Measurements from ENCODE around the gene IDH2.

IDH2 gene

DNA sequence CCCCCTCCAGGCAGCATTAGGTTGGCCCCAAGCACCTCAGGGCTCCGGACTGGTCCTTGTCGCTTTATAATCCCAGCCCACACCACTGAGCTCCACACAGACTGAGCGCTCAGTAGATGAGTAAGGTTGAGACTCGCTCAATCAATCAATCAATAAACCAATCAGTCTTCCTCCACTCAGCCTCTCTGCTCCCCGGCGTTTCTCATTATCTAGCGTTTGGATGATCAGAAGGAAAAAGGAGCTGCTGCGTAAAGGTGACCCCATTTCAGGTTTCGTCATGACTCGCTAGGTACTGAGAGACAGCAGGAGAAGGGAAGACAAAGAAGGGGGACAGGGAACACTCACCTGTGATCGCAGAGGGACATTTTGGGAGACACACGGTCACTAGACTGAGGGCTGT lies 59.9 kb downstream of the IDH2 start:
- TF ChIP-seq, protein P1, sequence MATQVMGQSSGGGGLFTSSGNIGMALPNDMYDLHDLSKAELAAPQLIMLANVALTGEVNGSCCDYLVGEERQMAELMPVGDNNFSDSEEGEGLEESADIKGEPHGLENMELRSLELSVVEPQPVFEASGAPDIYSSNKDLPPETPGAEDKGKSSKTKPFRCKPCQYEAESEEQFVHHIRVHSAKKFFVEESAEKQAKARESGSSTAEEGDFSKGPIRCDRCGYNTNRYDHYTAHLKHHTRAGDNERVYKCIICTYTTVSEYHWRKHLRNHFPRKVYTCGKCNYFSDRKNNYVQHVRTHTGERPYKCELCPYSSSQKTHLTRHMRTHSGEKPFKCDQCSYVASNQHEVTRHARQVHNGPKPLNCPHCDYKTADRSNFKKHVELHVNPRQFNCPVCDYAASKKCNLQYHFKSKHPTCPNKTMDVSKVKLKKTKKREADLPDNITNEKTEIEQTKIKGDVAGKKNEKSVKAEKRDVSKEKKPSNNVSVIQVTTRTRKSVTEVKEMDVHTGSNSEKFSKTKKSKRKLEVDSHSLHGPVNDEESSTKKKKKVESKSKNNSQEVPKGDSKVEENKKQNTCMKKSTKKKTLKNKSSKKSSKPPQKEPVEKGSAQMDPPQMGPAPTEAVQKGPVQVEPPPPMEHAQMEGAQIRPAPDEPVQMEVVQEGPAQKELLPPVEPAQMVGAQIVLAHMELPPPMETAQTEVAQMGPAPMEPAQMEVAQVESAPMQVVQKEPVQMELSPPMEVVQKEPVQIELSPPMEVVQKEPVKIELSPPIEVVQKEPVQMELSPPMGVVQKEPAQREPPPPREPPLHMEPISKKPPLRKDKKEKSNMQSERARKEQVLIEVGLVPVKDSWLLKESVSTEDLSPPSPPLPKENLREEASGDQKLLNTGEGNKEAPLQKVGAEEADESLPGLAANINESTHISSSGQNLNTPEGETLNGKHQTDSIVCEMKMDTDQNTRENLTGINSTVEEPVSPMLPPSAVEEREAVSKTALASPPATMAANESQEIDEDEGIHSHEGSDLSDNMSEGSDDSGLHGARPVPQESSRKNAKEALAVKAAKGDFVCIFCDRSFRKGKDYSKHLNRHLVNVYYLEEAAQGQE (IDR thresholded peaks at IDR 0.05; ENCODE audit: insufficient read depth in 1 of 2, low read depth in 2 of 2, low read length in 2 of 2) = no peak
- no peak for TF ChIP-seq SIN3A (IDR thresholded peaks at IDR 0.05; ENCODE audit: borderline replicate concordance, insufficient read depth, low read length)
- no peak for TF ChIP-seq FOXP2 (optimal IDR thresholded peaks at IDR 0.05; ENCODE audit: borderline replicate concordance, extremely low read depth, extremely low read length, insufficient read depth)
- no peak for TF ChIP-seq POLR2AphosphoS5 (IDR thresholded peaks at IDR 0.05; ENCODE audit: low read depth, low read length)
- no peak for TF ChIP-seq TAF1 (IDR thresholded peaks at IDR 0.05; ENCODE audit: borderline replicate concordance, insufficient read depth, low read length)

DNA sequence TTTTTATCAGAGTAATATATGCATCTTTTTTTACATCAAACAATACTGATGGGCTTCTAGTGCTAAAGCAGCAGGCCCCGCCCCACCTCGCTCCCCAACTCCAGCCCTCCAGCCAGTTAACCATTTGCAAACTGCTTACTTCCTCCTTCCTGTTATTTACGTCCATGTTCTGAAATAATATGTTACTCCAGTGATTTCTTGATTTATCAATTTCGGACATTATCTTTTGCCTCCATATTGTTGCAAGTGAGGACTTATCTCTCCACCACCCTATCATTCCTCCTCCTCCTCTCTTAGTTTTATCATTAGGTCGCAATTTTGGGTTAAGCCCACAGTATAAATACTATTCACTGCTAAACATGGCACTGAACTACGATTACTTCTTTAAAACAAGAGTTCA lies 61.6 kb downstream of the IDH2 start:
- no peak for TF ChIP-seq POLR2AphosphoS5 (IDR thresholded peaks at IDR 0.05; ENCODE audit: low read depth, low read length)
- TF ChIP-seq, protein P1 (IDR thresholded peaks at IDR 0.05; ENCODE audit: insufficient read depth in 1 of 2, low read depth in 2 of 2, low read length in 2 of 2) = no peak
- no peak for TF ChIP-seq FOXP2 (optimal IDR thresholded peaks at IDR 0.05; ENCODE audit: borderline replicate concordance, extremely low read depth, extremely low read length, insufficient read depth)
- TF ChIP-seq SIN3A (IDR thresholded peaks at IDR 0.05; ENCODE audit: borderline replicate concordance, insufficient read depth, low read length) = no peak
- no peak for TF ChIP-seq TAF1 (IDR thresholded peaks at IDR 0.05; ENCODE audit: borderline replicate concordance, insufficient read depth, low read length)

GRCh38 chr15:90039996-90040395 lies 62.3 kb downstream of the IDH2 start:
- no peak for TF ChIP-seq SIN3A (IDR thresholded peaks at IDR 0.05; ENCODE audit: borderline replicate concordance, insufficient read depth, low read length)
- no peak for TF ChIP-seq TAF1 (IDR thresholded peaks at IDR 0.05; ENCODE audit: borderline replicate concordance, insufficient read depth, low read length)
- TF ChIP-seq POLR2AphosphoS5 (IDR thresholded peaks at IDR 0.05; ENCODE audit: low read depth, low read length) = no peak

DNA sequence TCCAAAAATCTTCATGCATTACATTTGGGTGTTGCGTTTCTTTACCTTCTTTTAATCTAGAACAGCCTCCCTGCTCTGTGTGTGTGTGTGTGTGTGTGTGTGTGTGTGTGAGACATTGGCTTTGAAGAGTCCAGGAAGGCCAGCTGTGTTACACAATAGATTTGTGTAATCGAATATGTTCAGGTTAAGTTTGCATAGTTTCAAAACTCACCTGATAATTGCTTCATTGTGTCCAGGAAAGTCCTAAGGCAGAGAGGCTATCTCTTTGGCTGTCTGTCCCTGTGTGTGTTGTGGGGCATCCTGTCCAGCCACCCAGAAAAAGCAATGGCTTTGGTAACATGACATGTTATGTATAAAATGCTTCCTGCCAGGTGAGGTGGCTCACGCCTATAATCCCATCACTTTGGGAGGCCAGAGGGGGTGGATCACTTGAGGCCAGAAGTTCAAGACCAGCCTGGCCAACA lies 63.6 kb downstream of the IDH2 start:
- TF ChIP-seq POLR2AphosphoS5 (IDR thresholded peaks at IDR 0.05; ENCODE audit: low read depth, low read length) (no peak), FOXP2 (optimal IDR thresholded peaks at IDR 0.05; ENCODE audit: borderline replicate concordance, extremely low read depth, extremely low read length, insufficient read depth) (no peak), TAF1 (IDR thresholded peaks at IDR 0.05; ENCODE audit: borderline replicate concordance, insufficient read depth, low read length) (no peak), SIN3A (IDR thresholded peaks at IDR 0.05; ENCODE audit: borderline replicate concordance, insufficient read depth, low read length) (no peak)
- TF ChIP-seq, protein P1 (IDR thresholded peaks at IDR 0.05; ENCODE audit: insufficient read depth in 1 of 2, low read depth in 2 of 2, low read length in 2 of 2) = no peak

GRCh38 chr15:90037961-90038631 lies 64.2 kb downstream of the IDH2 start:
- TF ChIP-seq FOXP2 (optimal IDR thresholded peaks at IDR 0.05; ENCODE audit: borderline replicate concordance, extremely low read depth, extremely low read length, insufficient read depth) (no peak), POLR2AphosphoS5 (IDR thresholded peaks at IDR 0.05; ENCODE audit: low read depth, low read length) (no peak), SIN3A (IDR thresholded peaks at IDR 0.05; ENCODE audit: borderline replicate concordance, insufficient read depth, low read length) (no peak)

DNA sequence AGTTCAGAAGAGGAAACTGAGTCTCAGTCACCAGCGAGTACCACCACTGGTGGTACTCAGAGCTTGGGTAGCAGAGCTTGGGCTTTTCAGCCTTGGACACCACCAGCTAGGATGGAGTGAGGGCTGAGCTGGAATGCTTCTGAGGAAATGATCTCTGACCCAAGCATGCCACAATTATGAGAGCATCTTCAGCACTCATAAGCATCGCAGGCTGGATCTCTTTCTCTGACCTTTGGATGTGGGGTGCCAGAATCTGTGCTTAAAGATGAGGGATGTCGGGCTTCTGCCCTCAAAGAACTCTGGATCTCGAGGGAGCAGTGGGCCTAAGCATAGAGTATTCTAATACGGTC lies 64.8 kb downstream of the IDH2 start:
- no peak for TF ChIP-seq TAF1 (IDR thresholded peaks at IDR 0.05; ENCODE audit: borderline replicate concordance, insufficient read depth, low read length)
- TF ChIP-seq SIN3A (IDR thresholded peaks at IDR 0.05; ENCODE audit: borderline replicate concordance, insufficient read depth, low read length) = no peak
- TF ChIP-seq, protein P1 (IDR thresholded peaks at IDR 0.05; ENCODE audit: insufficient read depth in 1 of 2, low read depth in 2 of 2, low read length in 2 of 2) = no peak
- TF ChIP-seq POLR2AphosphoS5 (IDR thresholded peaks at IDR 0.05; ENCODE audit: low read depth, low read length) = no peak
- no peak for TF ChIP-seq FOXP2 (optimal IDR thresholded peaks at IDR 0.05; ENCODE audit: borderline replicate concordance, extremely low read depth, extremely low read length, insufficient read depth)

All from PFSK-1 (cell line).